ENCODE data around the gene C19orf33. TPM values are rescaled to one million over a fixed set of nuclear protein-coding genes. Genes with fewer than 3 reads are reported as not detected.

Gene C19orf33
- total and polyA plus RNA-seq, 8 donors, result 14.4 to 120 (median 28.3) TPM

GRCh38 chr19:38274739-38275138, 29.3 kb upstream of the C19orf33 start:
- no peaks in the 10 kb centered on the region for H3K9me3 ChIP-seq
- peak in 3 of 4 donors; percentile 13 to 58 (median 52) for DNase-seq
- intact Hi-C loops (cut with DNase I), result no loop called here
- H3K27me3 ChIP-seq, result no peaks in the 10 kb centered on the region
- peak; percentile 49 for ATAC-seq
- H3K36me3 ChIP-seq, result no peaks in the 10 kb centered on the region
- H3K4me3 ChIP-seq, result no peak overlapping the region
- no peak for TF ChIP-seq CTCF (IDR thresholded peaks at IDR 0.05)
- H3K4me1 ChIP-seq, result peaks cover 20 to 47% of the 10 kb centered on the region in 2 donors
- peak overlapping the region in 1 of 2 donors; percentile 39 for H3K27ac ChIP-seq

GRCh38 chr19:38276942-38277517, 27.0 kb upstream of the C19orf33 start:
- peaks cover 20 to 47% of the 10 kb centered on the region in 2 donors for H3K4me1 ChIP-seq
- intact Hi-C loops (cut with DNase I), result no loop called here
- no peak for TF ChIP-seq CTCF (IDR thresholded peaks at IDR 0.05)
- no peaks in the 10 kb centered on the region for H3K27me3 ChIP-seq
- H3K27ac ChIP-seq, result peak overlapping the region; percentile 59 to 76
- H3K36me3 ChIP-seq, result no peaks in the 10 kb centered on the region
- no peak overlapping the region for H3K4me3 ChIP-seq
- DNase-seq, result no peak
- ATAC-seq, result no peak
- H3K9me3 ChIP-seq, result no peaks in the 10 kb centered on the region

GRCh38 chr19:38277549-38277948, 26.5 kb upstream of the C19orf33 start:
- Histone ChIP-seq H3K9me3 (no peaks in the 10 kb centered on the region), H3K27me3 (no peaks in the 10 kb centered on the region), H3K36me3 (no peaks in the 10 kb centered on the region), H3K4me3 (no peak overlapping the region), H3K27ac (peak overlapping the region; percentile 59 to 76), H3K4me1 (peaks cover 20 to 47% of the 10 kb centered on the region in 2 donors)
- intact Hi-C loops (cut with DNase I), result no loop called here
- no peak for TF ChIP-seq CTCF (IDR thresholded peaks at IDR 0.05)
- DNase-seq (peak in 2 of 4 donors; percentile 51 to 73), ATAC-seq (peak; percentile 73)

- Histone ChIP-seq H3K27ac (peak overlapping the region; percentile 59 to 76), H3K4me3 (no peak overlapping the region), H3K9me3 (no peaks in the 10 kb centered on the region), H3K4me1 (peaks cover 20 to 49% of the 10 kb centered on the region in 2 donors), H3K27me3 (no peaks in the 10 kb centered on the region), H3K36me3 (no peaks in the 10 kb centered on the region)
- DNase-seq (peak in 3 of 4 donors; percentile 24 to 78 (median 69)), ATAC-seq (peak; percentile 56)
- intact Hi-C loops (cut with DNase I), result no loop called here
- TF ChIP-seq CTCF (IDR thresholded peaks at IDR 0.05), result no peak
Measured at GRCh38 chr19:38277969-38278680, 25.9 kb upstream of the C19orf33 start.

GRCh38 chr19:38278751-38279150, 25.3 kb upstream of the C19orf33 start:
- ATAC-seq, result no peak
- peak overlapping the region; percentile 59 to 76 for H3K27ac ChIP-seq
- H3K27me3 ChIP-seq, result no peaks in the 10 kb centered on the region
- no peaks in the 10 kb centered on the region for H3K9me3 ChIP-seq
- DNase-seq, result no peak
- no peaks in the 10 kb centered on the region for H3K36me3 ChIP-seq
- H3K4me3 ChIP-seq, result no peak overlapping the region
- TF ChIP-seq CTCF (IDR thresholded peaks at IDR 0.05), result no peak
- intact Hi-C loops (cut with DNase I), result no loop called here
- peaks cover 20 to 54% of the 10 kb centered on the region in 2 donors for H3K4me1 ChIP-seq

Measured in left lung (tissue), 10 donors.